ENCODE measurements around the gene CBX4. TPM values are rescaled to one million over a fixed set of nuclear protein-coding genes. Genes with fewer than 3 reads are reported as not detected.

The CBX4 gene
- total and polyA plus RNA-seq, 2 of the 13 experiments (the other 11 are each of a cell fraction or from before 2014, with no cell fraction given): 25.8 to 50.8 TPM

- TF ChIP-seq TFAP4 (IDR thresholded peaks at IDR 0.05; ENCODE audit: borderline replicate concordance, low read depth) (peak; percentile 59; the same call in 1 of the 2 replicates), POGZ (CRISPR knock-in tag; IDR thresholded peaks at IDR 0.05) (0 out of 2 replicates have a peak, but pooled peaks have one; percentile 25), ZNF570 (CRISPR knock-in tag; IDR thresholded peaks at IDR 0.05; ENCODE audit: borderline replicate concordance) (0 out of 2 replicates have a peak, but pooled peaks have one; percentile 22), PRMT3 (CRISPR knock-in tag; IDR thresholded peaks at IDR 0.05; ENCODE audit: borderline replicate concordance, low read depth) (no peak), ESRRA (CRISPR knock-in tag; IDR thresholded peaks at IDR 0.05; ENCODE audit: low read depth) (0 out of 2 replicates have a peak, but pooled peaks have one; percentile 12), ZNF891 (CRISPR knock-in tag; IDR thresholded peaks at IDR 0.05) (peak; percentile 19; the same call in 1 of the 2 replicates), ZNF143 (CRISPR knock-in tag; IDR thresholded peaks at IDR 0.05) (no peak), ARID2 (CRISPR knock-in tag; IDR thresholded peaks at IDR 0.05; ENCODE audit: borderline replicate concordance) (no peak), PAWR (CRISPR knock-in tag; IDR thresholded peaks at IDR 0.05; ENCODE audit: borderline replicate concordance) (0 out of 2 replicates have a peak, but pooled peaks have one; percentile 17), DMAP1 (CRISPR knock-in tag; IDR thresholded peaks at IDR 0.05) (no peak)
- TF ChIP-seq, protein P1, sequence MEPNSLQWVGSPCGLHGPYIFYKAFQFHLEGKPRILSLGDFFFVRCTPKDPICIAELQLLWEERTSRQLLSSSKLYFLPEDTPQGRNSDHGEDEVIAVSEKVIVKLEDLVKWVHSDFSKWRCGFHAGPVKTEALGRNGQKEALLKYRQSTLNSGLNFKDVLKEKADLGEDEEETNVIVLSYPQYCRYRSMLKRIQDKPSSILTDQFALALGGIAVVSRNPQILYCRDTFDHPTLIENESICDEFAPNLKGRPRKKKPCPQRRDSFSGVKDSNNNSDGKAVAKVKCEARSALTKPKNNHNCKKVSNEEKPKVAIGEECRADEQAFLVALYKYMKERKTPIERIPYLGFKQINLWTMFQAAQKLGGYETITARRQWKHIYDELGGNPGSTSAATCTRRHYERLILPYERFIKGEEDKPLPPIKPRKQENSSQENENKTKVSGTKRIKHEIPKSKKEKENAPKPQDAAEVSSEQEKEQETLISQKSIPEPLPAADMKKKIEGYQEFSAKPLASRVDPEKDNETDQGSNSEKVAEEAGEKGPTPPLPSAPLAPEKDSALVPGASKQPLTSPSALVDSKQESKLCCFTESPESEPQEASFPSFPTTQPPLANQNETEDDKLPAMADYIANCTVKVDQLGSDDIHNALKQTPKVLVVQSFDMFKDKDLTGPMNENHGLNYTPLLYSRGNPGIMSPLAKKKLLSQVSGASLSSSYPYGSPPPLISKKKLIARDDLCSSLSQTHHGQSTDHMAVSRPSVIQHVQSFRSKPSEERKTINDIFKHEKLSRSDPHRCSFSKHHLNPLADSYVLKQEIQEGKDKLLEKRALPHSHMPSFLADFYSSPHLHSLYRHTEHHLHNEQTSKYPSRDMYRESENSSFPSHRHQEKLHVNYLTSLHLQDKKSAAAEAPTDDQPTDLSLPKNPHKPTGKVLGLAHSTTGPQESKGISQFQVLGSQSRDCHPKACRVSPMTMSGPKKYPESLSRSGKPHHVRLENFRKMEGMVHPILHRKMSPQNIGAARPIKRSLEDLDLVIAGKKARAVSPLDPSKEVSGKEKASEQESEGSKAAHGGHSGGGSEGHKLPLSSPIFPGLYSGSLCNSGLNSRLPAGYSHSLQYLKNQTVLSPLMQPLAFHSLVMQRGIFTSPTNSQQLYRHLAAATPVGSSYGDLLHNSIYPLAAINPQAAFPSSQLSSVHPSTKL (CRISPR knock-in tag; IDR thresholded peaks at IDR 0.05): no peak
- TF ChIP-seq, protein P2, sequence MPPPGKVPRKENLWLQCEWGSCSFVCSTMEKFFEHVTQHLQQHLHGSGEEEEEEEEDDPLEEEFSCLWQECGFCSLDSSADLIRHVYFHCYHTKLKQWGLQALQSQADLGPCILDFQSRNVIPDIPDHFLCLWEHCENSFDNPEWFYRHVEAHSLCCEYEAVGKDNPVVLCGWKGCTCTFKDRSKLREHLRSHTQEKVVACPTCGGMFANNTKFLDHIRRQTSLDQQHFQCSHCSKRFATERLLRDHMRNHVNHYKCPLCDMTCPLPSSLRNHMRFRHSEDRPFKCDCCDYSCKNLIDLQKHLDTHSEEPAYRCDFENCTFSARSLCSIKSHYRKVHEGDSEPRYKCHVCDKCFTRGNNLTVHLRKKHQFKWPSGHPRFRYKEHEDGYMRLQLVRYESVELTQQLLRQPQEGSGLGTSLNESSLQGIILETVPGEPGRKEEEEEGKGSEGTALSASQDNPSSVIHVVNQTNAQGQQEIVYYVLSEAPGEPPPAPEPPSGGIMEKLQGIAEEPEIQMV (CRISPR knock-in tag; IDR thresholded peaks at IDR 0.05; ENCODE audit: low read depth): 0 out of 2 replicates have a peak, but pooled peaks have one; percentile 39
- TF ChIP-seq, protein P3, sequence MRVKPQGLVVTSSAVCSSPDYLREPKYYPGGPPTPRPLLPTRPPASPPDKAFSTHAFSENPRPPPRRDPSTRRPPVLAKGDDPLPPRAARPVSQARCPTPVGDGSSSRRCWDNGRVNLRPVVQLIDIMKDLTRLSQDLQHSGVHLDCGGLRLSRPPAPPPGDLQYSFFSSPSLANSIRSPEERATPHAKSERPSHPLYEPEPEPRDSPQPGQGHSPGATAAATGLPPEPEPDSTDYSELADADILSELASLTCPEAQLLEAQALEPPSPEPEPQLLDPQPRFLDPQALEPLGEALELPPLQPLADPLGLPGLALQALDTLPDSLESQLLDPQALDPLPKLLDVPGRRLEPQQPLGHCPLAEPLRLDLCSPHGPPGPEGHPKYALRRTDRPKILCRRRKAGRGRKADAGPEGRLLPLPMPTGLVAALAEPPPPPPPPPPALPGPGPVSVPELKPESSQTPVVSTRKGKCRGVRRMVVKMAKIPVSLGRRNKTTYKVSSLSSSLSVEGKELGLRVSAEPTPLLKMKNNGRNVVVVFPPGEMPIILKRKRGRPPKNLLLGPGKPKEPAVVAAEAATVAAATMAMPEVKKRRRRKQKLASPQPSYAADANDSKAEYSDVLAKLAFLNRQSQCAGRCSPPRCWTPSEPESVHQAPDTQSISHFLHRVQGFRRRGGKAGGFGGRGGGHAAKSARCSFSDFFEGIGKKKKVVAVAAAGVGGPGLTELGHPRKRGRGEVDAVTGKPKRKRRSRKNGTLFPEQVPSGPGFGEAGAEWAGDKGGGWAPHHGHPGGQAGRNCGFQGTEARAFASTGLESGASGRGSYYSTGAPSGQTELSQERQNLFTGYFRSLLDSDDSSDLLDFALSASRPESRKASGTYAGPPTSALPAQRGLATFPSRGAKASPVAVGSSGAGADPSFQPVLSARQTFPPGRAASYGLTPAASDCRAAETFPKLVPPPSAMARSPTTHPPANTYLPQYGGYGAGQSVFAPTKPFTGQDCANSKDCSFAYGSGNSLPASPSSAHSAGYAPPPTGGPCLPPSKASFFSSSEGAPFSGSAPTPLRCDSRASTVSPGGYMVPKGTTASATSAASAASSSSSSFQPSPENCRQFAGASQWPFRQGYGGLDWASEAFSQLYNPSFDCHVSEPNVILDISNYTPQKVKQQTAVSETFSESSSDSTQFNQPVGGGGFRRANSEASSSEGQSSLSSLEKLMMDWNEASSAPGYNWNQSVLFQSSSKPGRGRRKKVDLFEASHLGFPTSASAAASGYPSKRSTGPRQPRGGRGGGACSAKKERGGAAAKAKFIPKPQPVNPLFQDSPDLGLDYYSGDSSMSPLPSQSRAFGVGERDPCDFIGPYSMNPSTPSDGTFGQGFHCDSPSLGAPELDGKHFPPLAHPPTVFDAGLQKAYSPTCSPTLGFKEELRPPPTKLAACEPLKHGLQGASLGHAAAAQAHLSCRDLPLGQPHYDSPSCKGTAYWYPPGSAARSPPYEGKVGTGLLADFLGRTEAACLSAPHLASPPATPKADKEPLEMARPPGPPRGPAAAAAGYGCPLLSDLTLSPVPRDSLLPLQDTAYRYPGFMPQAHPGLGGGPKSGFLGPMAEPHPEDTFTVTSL (CRISPR knock-in tag; IDR thresholded peaks at IDR 0.05; ENCODE audit: borderline replicate concordance): 0 out of 2 replicates have a peak, but pooled peaks have one; percentile 35
These were observed 8.4 kb downstream of the CBX4 start (continued) for GRCh38 chr17:79830763-79831264.
